Measurements from ENCODE around the gene ASTN1.

Gene ASTN1

DNA sequence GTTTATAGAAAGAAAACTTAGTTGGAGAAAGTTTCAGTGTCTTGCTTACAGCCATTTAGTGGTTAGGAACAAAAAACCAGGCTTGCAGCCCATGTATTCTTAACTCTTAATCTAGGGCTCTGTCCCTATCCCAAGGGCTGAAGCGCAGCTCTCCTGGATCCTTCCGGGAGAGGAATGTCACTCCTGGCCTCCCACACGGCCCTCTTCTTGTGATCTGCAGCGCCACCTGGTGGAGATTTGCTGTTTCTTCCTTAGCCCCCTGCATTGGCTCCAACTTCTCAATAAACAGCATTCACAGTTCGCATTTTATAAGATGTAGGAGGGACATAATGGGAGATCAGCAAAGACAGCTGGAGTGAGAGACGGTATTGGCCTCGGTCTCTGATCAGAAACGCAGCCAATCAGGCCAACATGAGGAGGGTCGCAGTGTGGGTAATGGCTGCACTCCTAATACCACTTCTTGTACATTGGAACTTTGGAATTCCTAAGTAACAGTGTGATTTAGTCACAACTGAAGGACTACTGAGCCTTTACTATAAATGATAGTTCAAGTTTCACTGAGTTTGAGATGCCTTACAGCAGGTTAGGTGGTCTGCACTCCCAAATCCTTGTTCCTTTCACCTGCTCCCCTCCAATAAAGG lies 283.4 kb downstream of the ASTN1 start:
- no peak for TF ChIP-seq GATA1 (IDR thresholded peaks at IDR 0.05; ENCODE audit: low read depth, low read length)
- TF ChIP-seq POLR2A (IDR thresholded peaks at IDR 0.05; ENCODE audit: low read length), result no peak
- DNase-seq, result peak; percentile 52 to 76

DNA sequence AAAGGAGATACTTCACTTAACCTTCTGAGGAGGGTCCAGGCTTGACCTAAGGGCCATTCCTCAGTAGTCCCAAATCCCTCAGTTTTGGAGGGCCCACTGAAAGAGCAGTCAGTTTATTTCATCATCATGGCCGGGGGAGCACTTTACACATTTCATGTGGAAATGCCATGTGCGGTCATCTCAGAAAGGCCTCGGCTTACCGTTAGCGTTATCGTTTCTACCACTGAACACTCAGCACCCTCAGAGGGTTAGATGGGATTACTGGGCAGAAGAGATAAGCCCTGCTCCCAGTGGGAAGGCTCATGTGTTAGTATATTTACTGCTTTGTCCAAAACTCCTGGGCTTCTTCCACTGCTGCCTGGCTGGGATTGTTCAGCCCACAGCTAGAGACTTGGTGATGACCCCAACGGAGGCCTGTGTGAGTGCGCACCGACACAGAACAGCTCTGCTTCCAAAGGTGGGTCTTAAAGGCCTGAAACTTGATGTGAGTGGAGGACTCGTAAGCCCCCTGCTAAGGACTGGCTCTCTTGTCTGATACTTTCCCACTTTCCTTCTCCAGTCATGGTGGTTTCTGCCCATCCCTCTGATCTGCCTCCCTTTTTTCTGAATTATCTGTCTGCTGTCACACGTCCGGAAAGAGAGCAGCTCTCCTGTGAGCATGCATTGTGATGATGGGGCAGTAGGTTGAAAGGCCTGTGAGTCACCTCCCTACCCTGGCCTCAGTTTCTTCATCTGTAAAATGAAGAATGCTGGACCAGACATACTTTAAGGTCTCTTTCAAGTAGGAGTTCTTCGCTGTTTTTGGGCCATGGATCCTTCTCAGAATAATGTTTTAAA lies 284.5 kb downstream of the ASTN1 start:
- no peak for TF ChIP-seq POLR2A (IDR thresholded peaks at IDR 0.05; ENCODE audit: low read length)
- no peak for DNase-seq

DNA sequence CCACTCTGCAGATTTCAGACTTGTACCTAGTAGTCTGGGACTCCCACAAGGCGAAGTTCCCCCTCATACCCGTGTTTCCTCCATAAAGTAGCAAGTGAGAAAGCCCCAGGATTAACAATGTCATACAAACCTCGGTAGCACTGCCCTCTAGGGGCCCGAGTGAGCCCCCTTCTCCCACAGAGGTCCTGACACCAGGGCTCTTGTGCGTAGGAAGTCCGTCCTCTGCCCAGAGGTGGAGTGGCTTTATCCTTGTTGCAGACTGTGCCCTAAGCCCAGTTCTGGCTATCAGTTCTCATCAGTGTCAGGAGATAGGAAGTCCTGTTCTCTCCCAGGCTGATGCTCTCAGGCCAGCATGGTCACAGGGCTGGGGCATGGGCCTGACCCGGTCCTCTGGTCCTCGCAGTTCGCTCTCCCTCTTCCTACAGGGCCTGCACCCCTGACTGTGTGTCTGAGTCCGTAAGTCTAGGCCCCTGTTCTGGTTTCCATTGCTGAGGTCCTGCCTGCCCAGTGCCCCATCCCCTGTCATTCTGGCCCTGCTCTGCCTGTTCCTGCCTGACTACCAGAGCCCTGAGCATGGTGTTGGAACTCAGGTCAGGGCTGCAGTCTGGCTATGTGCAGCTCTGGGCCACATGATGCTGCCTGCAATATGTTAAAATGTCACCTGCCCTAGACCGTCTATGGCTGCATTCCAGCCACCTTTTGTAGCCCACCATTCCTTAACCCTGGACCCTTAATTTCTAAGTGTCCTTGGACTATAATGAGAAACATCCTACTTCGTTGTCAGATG lies 285.6 kb downstream of the ASTN1 start:
- no peak for DNase-seq
- TF ChIP-seq POLR2A (IDR thresholded peaks at IDR 0.05; ENCODE audit: low read length), result no peak
- TF ChIP-seq GATA1 (IDR thresholded peaks at IDR 0.05; ENCODE audit: low read depth, low read length), result no peak

DNA sequence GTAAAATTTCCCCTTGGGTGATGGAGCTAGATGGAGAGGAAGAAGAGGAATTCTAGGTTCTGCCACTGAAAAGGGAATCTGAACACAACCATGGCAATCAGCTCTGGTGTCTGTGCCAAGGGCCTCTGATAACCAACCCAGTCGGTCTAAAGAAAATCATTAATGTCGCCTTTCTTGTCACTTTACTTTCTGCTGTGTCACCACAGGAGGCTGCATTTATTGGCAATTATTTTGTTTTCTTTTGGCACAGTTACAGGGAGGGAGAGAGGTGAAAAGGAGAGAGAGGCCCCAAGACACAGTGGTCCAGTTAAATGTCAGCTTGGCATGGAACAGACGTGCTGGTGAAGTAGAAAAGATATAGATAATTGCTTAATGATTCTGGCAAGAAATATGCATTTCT lies 287.0 kb downstream of the ASTN1 start:
- no peak for DNase-seq
- TF ChIP-seq POLR2A (IDR thresholded peaks at IDR 0.05; ENCODE audit: low read length) (no peak), GATA1 (IDR thresholded peaks at IDR 0.05; ENCODE audit: low read depth, low read length) (no peak)

DNA sequence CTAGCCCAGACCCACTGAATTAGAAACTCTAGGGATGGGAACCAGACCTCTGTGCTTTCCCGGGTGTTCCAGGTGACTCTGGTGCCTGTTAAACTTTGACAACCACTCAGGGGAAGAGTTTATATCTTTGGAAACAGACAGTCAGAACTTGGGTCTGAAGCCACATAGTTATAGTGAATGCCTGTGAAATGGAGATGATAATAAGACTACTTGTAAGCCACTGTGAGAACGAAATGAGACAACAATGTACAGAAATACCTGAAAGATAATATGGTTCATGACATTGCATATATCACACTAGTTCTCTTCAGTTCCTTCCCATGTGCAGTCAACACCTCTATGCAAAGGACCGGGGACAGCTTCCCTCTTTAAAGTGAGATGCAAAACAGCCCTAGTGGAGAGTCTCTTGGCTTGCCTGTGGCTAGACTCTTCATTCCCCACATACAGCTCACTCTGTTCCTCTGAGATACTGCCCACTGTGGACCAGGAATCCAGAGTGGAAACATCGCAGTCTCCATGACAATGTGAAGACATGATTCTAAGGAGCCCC lies 287.5 kb downstream of the ASTN1 start:
- TF ChIP-seq GATA1 (IDR thresholded peaks at IDR 0.05; ENCODE audit: low read depth, low read length), result no peak
- no peak for TF ChIP-seq POLR2A (IDR thresholded peaks at IDR 0.05; ENCODE audit: low read length)
- DNase-seq, result no peak

DNA sequence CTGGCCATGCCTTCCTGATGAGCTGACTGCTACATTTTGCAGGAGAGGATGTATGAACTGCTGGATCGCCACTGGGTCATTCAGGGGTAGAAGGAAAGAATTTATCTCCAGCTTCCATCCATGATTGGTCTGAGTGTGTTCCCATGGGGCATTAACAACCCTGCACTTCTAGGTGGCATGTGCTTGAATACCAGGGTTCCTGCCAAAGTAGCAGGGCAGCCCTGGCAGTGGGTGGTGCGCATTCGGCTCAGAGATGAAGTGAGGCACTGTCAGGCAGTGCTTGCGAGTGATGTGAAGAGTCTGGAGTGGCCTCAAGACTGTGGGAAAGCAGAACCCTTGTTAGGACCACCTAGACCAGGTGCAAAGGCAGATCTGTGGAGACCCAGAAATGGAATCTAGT lies 294.9 kb downstream of the ASTN1 start:
- no peak for DNase-seq
- no peak for TF ChIP-seq GATA1 (IDR thresholded peaks at IDR 0.05; ENCODE audit: low read depth, low read length)

DNA sequence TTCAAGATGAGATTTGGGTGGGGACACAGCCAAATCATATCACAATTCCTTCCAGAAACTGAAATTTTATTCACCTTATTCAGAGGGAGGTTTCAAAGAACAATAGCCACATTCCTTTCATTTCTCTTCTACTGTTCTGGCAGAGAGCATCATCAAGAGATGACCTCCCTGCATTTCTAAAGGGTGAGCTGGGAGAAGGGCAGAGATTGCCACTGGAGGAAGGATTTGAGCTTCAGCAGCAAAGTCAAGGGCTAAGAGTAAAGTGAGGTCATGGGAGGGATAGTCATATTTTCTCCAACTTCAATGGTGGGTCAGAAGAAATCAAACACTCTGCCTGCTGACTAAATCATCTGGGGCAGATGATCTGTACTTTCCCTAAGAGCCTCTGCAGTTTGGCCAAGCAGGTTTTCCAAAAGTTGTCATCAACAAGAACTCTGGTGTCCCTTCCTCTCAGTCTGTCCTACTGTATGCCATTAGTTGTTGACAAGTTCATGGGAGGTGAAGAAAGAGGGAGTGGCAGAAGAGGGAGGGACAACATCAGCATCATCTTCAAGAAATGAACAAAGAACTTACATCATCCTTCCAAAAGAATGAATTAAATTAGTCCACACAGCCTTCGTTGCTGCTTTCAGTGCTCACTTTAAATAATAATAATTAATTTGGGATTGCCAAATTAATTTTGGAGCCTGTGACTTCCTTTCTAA lies 298.3 kb downstream of the ASTN1 start:
- TF ChIP-seq GATA1 (IDR thresholded peaks at IDR 0.05; ENCODE audit: low read depth, low read length), result no peak
- DNase-seq, result no peak

DNA sequence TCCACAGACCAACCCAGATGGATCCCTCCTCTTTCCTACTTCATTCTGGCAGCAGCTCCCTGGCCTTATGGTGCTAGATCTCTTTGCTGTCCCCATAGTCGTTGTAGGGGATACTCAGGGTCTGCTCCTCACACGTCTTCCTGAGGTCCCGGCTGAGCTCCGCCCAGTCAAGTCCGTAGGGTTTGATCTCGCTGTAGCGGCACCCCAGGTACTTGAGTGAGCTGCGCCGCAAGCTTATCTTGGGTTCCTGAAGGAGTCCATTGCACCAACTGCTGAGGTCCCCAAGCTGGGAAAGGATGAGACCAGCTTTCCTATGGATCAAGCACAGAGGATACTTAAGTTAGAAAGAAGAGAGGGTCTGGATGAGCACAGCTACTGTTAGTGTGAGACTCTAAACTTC lies 300.3 kb downstream of the ASTN1 start:
- no peak for TF ChIP-seq POLR2A (IDR thresholded peaks at IDR 0.05; ENCODE audit: low read length)
- TF ChIP-seq GATA1 (IDR thresholded peaks at IDR 0.05; ENCODE audit: low read depth, low read length), result no peak
- DNase-seq, result no peak

DNA sequence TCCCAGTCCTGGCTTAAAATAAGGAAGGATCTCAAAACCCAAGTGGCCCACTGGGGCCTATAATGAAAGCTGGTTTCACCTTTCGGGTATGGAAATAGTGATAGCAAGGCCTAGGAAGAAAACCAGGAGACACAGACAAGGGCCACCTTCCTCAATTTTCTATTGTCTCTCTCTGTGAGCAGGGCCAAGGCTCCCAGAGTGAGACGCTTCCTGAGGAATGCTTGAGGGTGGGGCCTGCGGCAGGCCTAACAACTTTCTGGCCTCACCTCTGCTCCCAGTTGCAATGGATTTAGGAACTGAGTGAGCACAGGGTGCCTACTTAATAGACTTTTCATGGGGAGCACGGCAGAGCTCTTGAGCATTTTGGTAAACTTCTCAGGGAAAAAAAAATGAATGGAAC lies 300.9 kb downstream of the ASTN1 start:
- DNase-seq, result no peak
- no peak for TF ChIP-seq POLR2A (IDR thresholded peaks at IDR 0.05; ENCODE audit: low read length)

DNA sequence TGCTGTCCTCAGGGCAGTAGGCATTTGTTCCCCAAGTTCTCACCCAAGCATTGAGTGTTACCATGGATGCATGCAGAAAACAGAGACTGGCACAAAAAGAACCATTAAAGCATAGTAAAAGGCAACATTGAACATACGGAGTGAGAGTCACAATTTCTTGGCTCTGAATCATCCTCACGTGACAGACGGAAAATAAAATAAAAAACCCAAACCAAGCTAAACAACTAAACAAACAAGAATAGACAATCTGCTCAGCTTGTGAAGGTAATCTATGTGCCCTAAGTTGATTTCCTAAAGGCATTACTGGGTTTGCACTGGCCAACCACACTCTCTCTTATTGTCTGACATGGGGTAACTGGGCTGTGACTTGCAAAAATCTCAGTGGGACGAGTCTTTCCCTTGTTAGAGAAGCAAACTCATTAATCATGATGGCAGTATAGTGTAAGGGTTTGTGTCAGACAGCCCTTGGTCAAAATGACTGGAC lies 306.0 kb downstream of the ASTN1 start:
- DNase-seq, result no peak
- TF ChIP-seq GATA1 (IDR thresholded peaks at IDR 0.05; ENCODE audit: low read depth, low read length) (no peak), POLR2A (IDR thresholded peaks at IDR 0.05; ENCODE audit: low read length) (no peak)

DNA sequence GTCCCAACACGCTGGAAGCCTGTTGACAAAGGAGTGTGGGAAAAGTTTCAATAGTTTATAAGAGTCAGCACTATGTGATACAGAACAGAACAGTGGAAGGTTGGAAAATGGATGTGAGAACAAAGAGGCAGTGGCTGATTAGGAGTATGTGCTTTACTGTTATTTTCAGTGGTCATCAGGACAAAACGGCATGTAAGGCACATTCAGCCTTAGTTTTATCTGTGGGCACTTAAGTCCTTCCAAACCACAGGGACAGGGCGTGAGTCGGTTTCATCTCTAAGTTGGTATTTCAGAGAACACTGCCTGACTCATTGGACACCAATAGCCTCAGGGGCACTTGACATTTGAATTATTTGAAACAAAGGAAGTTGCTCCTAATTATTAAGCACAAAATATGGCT lies 306.9 kb downstream of the ASTN1 start:
- TF ChIP-seq GATA1 (IDR thresholded peaks at IDR 0.05; ENCODE audit: low read depth, low read length) (no peak), POLR2A (IDR thresholded peaks at IDR 0.05; ENCODE audit: low read length) (no peak)
- DNase-seq, result no peak

DNA sequence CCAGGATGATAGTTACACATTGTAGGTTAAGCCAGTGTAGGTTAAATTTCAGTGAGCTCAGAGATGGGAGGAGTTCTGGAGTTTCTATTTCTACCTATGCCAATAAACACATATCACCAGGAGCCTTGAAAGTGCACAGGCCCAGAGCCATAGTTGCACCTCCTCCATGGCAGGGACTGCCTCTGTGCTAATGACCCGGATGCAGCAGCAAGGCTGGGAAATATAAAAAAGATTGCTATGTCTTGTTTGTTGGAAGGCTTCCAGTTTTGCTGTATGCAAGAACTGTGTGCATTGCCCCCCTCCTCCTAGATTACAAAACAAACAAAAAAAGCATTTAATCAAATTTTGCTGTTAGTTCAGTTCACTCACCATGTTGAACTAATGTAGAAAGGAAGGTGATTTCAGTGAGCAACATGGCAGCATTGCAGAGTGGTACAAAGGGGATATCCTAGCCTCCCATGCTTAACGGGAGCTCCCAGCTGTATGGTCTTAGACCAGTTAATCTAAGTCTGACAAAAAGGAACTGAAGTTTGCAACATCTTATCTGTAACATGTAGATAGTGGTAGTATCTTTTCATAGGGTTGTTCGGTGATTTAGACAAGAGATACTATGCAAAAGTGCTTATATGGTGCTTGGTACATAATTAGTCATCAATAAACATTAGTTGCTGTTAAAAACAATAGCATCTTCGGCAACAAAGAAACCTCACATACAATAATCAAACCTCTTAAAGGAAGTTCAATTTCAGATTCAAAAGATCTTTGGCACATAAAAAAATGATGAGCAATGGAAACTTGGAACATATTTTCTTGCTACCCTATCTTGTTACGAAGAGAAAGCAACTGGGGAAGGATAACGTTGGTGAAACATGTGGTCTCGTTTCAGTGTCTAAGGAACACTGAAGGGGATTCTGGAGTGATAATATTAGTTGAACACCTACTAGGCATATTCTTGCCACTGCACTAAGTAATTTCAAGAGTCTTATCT lies 309.5 kb downstream of the ASTN1 start:
- no peak for TF ChIP-seq POLR2A (IDR thresholded peaks at IDR 0.05; ENCODE audit: low read length)
- TF ChIP-seq GATA1 (IDR thresholded peaks at IDR 0.05; ENCODE audit: low read depth, low read length), result no peak
- DNase-seq, result no peak

DNA sequence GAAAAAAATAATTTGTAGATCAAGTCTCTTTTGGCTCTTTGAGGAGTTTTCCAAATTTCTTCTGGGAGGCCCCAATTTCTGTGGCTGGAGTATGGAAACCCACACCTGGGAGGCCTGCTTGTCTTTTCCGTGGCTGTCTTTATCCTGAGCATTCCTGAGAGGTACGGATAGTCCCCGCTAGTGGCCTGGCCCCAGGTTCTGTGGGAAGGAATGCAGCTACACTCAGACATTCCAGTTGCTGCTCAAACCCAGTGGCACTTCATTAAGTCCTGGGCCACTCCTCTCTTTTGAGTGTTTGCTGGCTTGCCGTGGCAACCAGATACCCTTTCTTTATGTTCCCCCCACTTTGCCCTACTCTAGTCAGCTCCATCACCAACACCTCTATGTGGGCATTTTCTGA lies 310.4 kb downstream of the ASTN1 start:
- DNase-seq, result no peak
- no peak for TF ChIP-seq POLR2A (IDR thresholded peaks at IDR 0.05; ENCODE audit: low read length)
- TF ChIP-seq GATA1 (IDR thresholded peaks at IDR 0.05; ENCODE audit: low read depth, low read length), result no peak
